HepG2 (cell line): ENCODE measurements around the gene WFDC13. TPM values are rescaled to one million over a fixed set of nuclear protein-coding genes. Genes with fewer than 3 reads are reported as not detected.
A peak's percentile ranks its signal among the peaks of the same experiment; 100 is the strongest.

Source experiments
- ARID3A ChIP-seq: IDR thresholded peaks from 2 replicates; pipeline ENCODE4 v1.6.1; 2012; ENCODE audit warnings: low read depth, low read length, improper control_type of control experiment
- ARNTL ChIP-seq: sonication (generic); formaldehyde crosslinking; IDR thresholded peaks from 2 replicates; pipeline ENCODE4 v1.4.0; 2020; ENCODE audit warnings: mild to moderate bottlenecking, missing genetic modification reagents
- GZF1 ChIP-seq: sonication (generic); formaldehyde crosslinking; IDR thresholded peaks from 2 replicates; pipeline ENCODE4 v1.5.1; 2020; ENCODE audit warnings: mild to moderate bottlenecking, missing genetic modification reagents
- HDAC2 ChIP-seq: sonication (generic); formaldehyde crosslinking; IDR thresholded peaks from 2 replicates; pipeline ENCODE4 v1.4.0; 2020; ENCODE audit warnings: missing genetic modification reagents
- KDM6A ChIP-seq: IDR thresholded peaks from 2 replicates; pipeline ENCODE4 v1.6.1; 2016; ENCODE audit warnings: low read depth
- MIER2 ChIP-seq: IDR thresholded peaks from 2 replicates; pipeline ENCODE4 v1.6.1; 2016; ENCODE audit warnings: missing biosample characterization, missing genetic modification reagents
- NBN ChIP-seq: fragments of 450-650 bp; conservative IDR thresholded peaks from 2 replicates; pipeline ENCODE4 v1.6.1; 2017
- NCOR1 ChIP-seq: fragments of 200-600 bp; sonication (generic); IDR thresholded peaks from 2 replicates; pipeline ENCODE4 v1.7.0; 2017; ENCODE audit warnings: antibody characterized with exemption, low read length, borderline replicate concordance
- NFE2L1 ChIP-seq: sonication (generic); formaldehyde crosslinking; IDR thresholded peaks from 2 replicates; pipeline ENCODE4 v1.4.0; 2020; ENCODE audit warnings: missing genetic modification reagents, mild to moderate bottlenecking, borderline replicate concordance
- RARA ChIP-seq: IDR thresholded peaks from 2 replicates; pipeline ENCODE4 v1.6.1; 2016; ENCODE audit warnings: missing genetic modification reagents, missing compliant biosample characterization
- REPIN1 ChIP-seq: sonication (generic); formaldehyde crosslinking; IDR thresholded peaks from 2 replicates; pipeline ENCODE4 v1.8.0; 2022; ENCODE audit warnings: missing genetic modification reagents, low read depth, mild to moderate bottlenecking, borderline replicate concordance
- REST ChIP-seq, 2 experiments: IDR thresholded peaks; 2 replicates each; pipeline ENCODE4 v1.6.1; 2011 to 2012; ENCODE audit warnings: low read length in 2 of 2, borderline replicate concordance in 1 of 2, low read depth in 1 of 2, mild to moderate bottlenecking in 1 of 2, moderate library complexity in 1 of 2
- SIN3B ChIP-seq: fragments of 150-350 bp; IDR thresholded peaks from 2 replicates; pipeline ENCODE4 v1.6.1; 2014; ENCODE audit warnings: low read length
- TARDBP ChIP-seq: sonication (generic); formaldehyde crosslinking; IDR thresholded peaks from 2 replicates; pipeline ENCODE4 v1.8.0; 2022; ENCODE audit warnings: mild to moderate bottlenecking, missing genetic modification reagents
- TFAP4 ChIP-seq: sonication (generic); IDR thresholded peaks from 2 replicates; pipeline ENCODE4 v1.6.1; 2016; ENCODE audit warnings: low read depth, borderline replicate concordance
- TOPORS ChIP-seq: sonication (generic); formaldehyde crosslinking; IDR thresholded peaks from 2 replicates; pipeline ENCODE4 v1.8.0; 2023; ENCODE audit warnings: mild to moderate bottlenecking, missing genetic modification reagents
- XRCC5 ChIP-seq: fragments of 200-400 bp; formaldehyde crosslinking; optimal IDR thresholded peaks from 2 replicates; pipeline ENCODE3; 2017; ENCODE audit warnings: mild to moderate bottlenecking, low read length
- ZIK1 ChIP-seq: sonication (generic); formaldehyde crosslinking; IDR thresholded peaks from 2 replicates; pipeline ENCODE4 v1.5.0; 2020; ENCODE audit warnings: mild to moderate bottlenecking, low read depth, missing genetic modification reagents, borderline replicate concordance
- ZNF124 ChIP-seq: sonication (generic); formaldehyde crosslinking; IDR thresholded peaks from 2 replicates; pipeline ENCODE4 v1.4.0; 2020; ENCODE audit warnings: missing genetic modification reagents
- ZNF3 ChIP-seq: IDR thresholded peaks from 2 replicates; pipeline ENCODE4 v1.7.0; 2017; ENCODE audit warnings: inconsistent platforms
- ZNF644 ChIP-seq: IDR thresholded peaks from 2 replicates; pipeline ENCODE4 v1.6.1; 2016; ENCODE audit warnings: low read depth
- ZNF660 ChIP-seq: sonication (generic); formaldehyde crosslinking; IDR thresholded peaks from 2 replicates; pipeline ENCODE4 v1.5.1; 2020; ENCODE audit warnings: mild to moderate bottlenecking, low read depth, missing genetic modification reagents, borderline replicate concordance
- ZNF883 ChIP-seq: sonication (generic); formaldehyde crosslinking; IDR thresholded peaks from 2 replicates; pipeline ENCODE4 v1.5.1; 2020; ENCODE audit warnings: mild to moderate bottlenecking, missing genetic modification reagents; ENCODE audit errors: not compliant biosample characterization
- polyA plus RNA-seq, 8 experiments: library from polyadenylated mRNA; depleted of rRNA in 3 of 8; stranded (reverse) in 7 of 8; unstranded in 1 of 8; fragments of >200 nt; fragmentation: Illumina TruSeq in 4 of 8; extraction: Trizol in 4 of 8; gene quantifications; 2 replicates each; pipeline versions ENCODE4 v1.2.1 to v1.2.3, GENCODE V29; 2011 to 2016; ENCODE audit warnings: low read depth in 4 of 8, missing spikeins in 1 of 8, mixed read lengths in 1 of 8; ENCODE audit not compliant: insufficient read depth in 1 of 8
- total RNA-seq, 5 experiments: library from RNA; depleted of rRNA; stranded (reverse); fragments of >200 nt; fragmentation: Illumina TruSeq; extraction: Trizol; gene quantifications; 2 replicates each; pipeline ENCODE4 v1.2.3, GENCODE V29; 2016; ENCODE audit warnings: low read depth in 1 of 5
- TF ChIP-seq, protein P1 (sequence below): sonication (generic); formaldehyde crosslinking; IDR thresholded peaks from 2 replicates; pipeline ENCODE4 v1.4.0; 2020; ENCODE audit warnings: missing genetic modification reagents

Gene WFDC13
- total and polyA plus RNA-seq, 2 of the 13 experiments (the other 11 are each of a cell fraction or from before 2014, with no cell fraction given), result not detected

DNA sequence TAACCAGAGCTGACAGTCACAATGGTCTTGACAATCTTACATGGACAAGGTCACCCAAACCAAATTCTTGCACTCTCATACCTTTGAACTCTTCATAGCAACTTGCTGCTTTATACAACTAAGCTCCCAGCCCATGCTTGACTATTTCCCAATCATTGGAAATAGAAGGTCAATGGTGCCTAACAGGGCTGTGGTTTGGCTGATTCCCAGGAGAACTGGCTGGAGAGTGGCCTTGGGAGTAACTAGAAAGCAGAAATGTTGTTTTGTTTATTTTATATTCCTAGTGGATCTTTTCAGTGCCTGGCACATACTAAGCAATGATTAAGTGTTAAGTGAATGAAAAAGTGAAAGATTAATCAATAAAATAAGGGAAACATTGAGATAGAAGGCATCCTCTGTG is 23.3 kb downstream of the WFDC13 start (continued):
- TF ChIP-seq XRCC5 (no peak), TFAP4 (no peak), KDM6A (CRISPR knock-in tag) (no peak), NCOR1 (peak; percentile 91), MIER2 (CRISPR knock-in tag) (peak; percentile 74; the same call in 1 of the 2 replicates), RARA (CRISPR knock-in tag) (peak; percentile 91), REST (IDR thresholded peaks at IDR 0.05; ENCODE audit: borderline replicate concordance in 1 of 2, low read depth in 1 of 2, low read length in 2 of 2) (peak in 1 of 2 experiments; percentile 35; a peak in 1 of 4 replicates), ZNF883 (no peak), ZNF644 (peak; percentile 99), HDAC2 (CRISPR knock-in tag) (peak; percentile 77), GZF1 (CRISPR knock-in tag) (no peak), ARNTL (CRISPR knock-in tag) (0 out of 2 replicates have a peak, but pooled peaks have one; percentile 34), TOPORS (CRISPR knock-in tag) (0 out of 2 replicates have a peak, but pooled peaks have one; percentile 29), REPIN1 (CRISPR knock-in tag) (peak; percentile 96), SIN3B (no peak), NFE2L1 (CRISPR knock-in tag) (no peak), ZNF660 (CRISPR knock-in tag) (no peak), NBN (no peak), ZNF124 (peak; percentile 60; the same call in 1 of the 2 replicates), ARID3A (peak; percentile 86), ZNF3 (CRISPR knock-in tag) (peak; percentile 96), TARDBP (CRISPR knock-in tag) (peak; percentile 72), ZIK1 (no peak)
- TF ChIP-seq, protein P1, sequence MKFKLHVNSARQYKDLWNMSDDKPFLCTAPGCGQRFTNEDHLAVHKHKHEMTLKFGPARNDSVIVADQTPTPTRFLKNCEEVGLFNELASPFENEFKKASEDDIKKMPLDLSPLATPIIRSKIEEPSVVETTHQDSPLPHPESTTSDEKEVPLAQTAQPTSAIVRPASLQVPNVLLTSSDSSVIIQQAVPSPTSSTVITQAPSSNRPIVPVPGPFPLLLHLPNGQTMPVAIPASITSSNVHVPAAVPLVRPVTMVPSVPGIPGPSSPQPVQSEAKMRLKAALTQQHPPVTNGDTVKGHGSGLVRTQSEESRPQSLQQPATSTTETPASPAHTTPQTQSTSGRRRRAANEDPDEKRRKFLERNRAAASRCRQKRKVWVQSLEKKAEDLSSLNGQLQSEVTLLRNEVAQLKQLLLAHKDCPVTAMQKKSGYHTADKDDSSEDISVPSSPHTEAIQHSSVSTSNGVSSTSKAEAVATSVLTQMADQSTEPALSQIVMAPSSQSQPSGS (CRISPR knock-in tag), result peak; percentile 75
